ENCODE data around the gene CES2. TPM values are rescaled to one million over a fixed set of nuclear protein-coding genes. Genes with fewer than 3 reads are reported as not detected.

CES2 gene
- total RNA-seq, 1 donor: 42.3 TPM

DNA sequence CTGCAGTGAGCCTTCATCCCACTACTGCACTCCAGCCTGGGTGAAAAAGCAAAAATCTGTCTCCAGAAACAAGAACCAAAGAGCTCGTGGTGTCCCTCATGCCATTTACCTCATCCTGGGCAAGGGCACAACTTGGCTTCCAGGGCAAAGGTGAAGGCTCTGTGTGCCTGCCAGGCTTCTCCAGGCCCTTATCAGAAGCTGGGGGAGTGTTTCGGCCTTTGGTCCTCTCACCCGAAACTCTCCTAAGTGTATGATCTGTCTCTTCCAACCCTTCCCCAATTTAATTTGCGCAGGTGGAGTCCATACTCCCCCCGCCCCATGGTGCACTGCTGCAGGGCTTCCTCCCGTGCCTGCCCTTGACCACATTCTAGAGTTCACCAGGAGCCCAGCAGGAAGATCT lies 1.1 kb downstream of the CES2 start:
- H4K20me1 ChIP-seq (ENCODE audit: insufficient read depth, low read length): peaks cover 43% of the 10 kb centered on the region
- peak overlapping the region; percentile 82 for H3K4me2 ChIP-seq (ENCODE audit: insufficient read depth, low read length)
- H3K27ac ChIP-seq (ENCODE audit: low read depth, low read length): no peak overlapping the region
- H3K27me3 ChIP-seq (ENCODE audit: insufficient read depth, low read length): no peaks in the 10 kb centered on the region
- no peaks in the 10 kb centered on the region for H3K9me3 ChIP-seq (ENCODE audit: low read depth, low read length)
- peak; percentile 41 for DNase-seq (ENCODE audit: insufficient read length, low spot score, missing footprints)
- H2AFZ ChIP-seq (ENCODE audit: low read length): no peak overlapping the region
- peaks cover 18% of the 10 kb centered on the region for H3K4me1 ChIP-seq (ENCODE audit: insufficient read depth, low read length)
- peaks cover 61% of the 10 kb centered on the region for H3K79me2 ChIP-seq (ENCODE audit: insufficient read depth, low read length)
- TF ChIP-seq, protein P1, sequence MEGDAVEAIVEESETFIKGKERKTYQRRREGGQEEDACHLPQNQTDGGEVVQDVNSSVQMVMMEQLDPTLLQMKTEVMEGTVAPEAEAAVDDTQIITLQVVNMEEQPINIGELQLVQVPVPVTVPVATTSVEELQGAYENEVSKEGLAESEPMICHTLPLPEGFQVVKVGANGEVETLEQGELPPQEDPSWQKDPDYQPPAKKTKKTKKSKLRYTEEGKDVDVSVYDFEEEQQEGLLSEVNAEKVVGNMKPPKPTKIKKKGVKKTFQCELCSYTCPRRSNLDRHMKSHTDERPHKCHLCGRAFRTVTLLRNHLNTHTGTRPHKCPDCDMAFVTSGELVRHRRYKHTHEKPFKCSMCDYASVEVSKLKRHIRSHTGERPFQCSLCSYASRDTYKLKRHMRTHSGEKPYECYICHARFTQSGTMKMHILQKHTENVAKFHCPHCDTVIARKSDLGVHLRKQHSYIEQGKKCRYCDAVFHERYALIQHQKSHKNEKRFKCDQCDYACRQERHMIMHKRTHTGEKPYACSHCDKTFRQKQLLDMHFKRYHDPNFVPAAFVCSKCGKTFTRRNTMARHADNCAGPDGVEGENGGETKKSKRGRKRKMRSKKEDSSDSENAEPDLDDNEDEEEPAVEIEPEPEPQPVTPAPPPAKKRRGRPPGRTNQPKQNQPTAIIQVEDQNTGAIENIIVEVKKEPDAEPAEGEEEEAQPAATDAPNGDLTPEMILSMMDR (IDR thresholded peaks at IDR 0.05; ENCODE audit: extremely low read depth, low read depth, low read length): no peak
- peak overlapping the region; percentile 90 for H3K4me3 ChIP-seq (ENCODE audit: insufficient read depth, low read length)
- H3K36me3 ChIP-seq (ENCODE audit: insufficient read depth, low read length): peaks cover 31% of the 10 kb centered on the region

- H3K27ac ChIP-seq (ENCODE audit: low read depth, low read length): no peak overlapping the region
- H3K4me3 ChIP-seq (ENCODE audit: insufficient read depth, low read length): no peak overlapping the region
- H3K27me3 ChIP-seq (ENCODE audit: insufficient read depth, low read length): no peaks in the 10 kb centered on the region
- H3K4me1 ChIP-seq (ENCODE audit: insufficient read depth, low read length): peaks cover 18% of the 10 kb centered on the region
- H3K36me3 ChIP-seq (ENCODE audit: insufficient read depth, low read length): peaks cover 36% of the 10 kb centered on the region
- no peak overlapping the region for H3K4me2 ChIP-seq (ENCODE audit: insufficient read depth, low read length)
- TF ChIP-seq, protein P1 (IDR thresholded peaks at IDR 0.05; ENCODE audit: extremely low read depth, low read depth, low read length): no peak
- H3K9me3 ChIP-seq (ENCODE audit: low read depth, low read length): no peaks in the 10 kb centered on the region
- DNase-seq (ENCODE audit: insufficient read length, low spot score, missing footprints): peak; percentile 88
- H2AFZ ChIP-seq (ENCODE audit: low read length): no peak overlapping the region
- H3K79me2 ChIP-seq (ENCODE audit: insufficient read depth, low read length): peaks cover 61% of the 10 kb centered on the region
- peaks cover 43% of the 10 kb centered on the region for H4K20me1 ChIP-seq (ENCODE audit: insufficient read depth, low read length)
These were observed 1.7 kb downstream of the CES2 start for GRCh38 chr16:66936889-66937554.

DNA sequence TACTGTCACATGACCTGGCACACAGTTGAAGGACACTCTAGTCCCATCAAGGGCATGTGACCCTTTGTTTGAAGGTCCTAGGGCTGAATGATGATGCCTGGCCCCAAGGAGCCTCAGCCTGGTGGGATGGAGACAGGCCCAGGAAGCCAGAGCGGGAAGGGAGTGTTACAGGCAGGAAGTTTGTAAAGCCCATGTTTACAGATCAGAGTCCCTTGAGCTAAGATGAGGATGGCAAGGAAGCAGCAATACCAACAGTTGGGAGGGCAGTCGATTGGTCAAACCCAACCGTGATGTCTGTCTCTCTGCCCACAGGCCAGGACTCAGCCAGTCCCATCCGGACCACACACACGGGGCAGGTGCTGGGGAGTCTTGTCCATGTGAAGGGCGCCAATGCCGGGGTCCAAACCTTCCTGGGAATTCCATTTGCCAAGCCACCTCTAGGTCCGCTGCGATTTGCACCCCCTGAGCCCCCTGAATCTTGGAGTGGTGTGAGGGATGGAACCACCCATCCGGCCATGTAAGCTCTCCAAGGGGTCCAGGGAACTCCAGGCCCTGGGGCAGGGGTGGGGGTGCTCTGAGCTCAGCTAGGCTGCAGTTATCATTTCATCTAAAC lies 2.5 kb downstream of the CES2 start:
- Histone ChIP-seq H3K36me3 (ENCODE audit: insufficient read depth, low read length) (peaks cover 40% of the 10 kb centered on the region), H3K27me3 (ENCODE audit: insufficient read depth, low read length) (no peaks in the 10 kb centered on the region), H3K4me3 (ENCODE audit: insufficient read depth, low read length) (no peak overlapping the region), H3K4me2 (ENCODE audit: insufficient read depth, low read length) (no peak overlapping the region), H2AFZ (ENCODE audit: low read length) (no peak overlapping the region), H4K20me1 (ENCODE audit: insufficient read depth, low read length) (peaks cover 38% of the 10 kb centered on the region), H3K27ac (ENCODE audit: low read depth, low read length) (no peak overlapping the region), H3K79me2 (ENCODE audit: insufficient read depth, low read length) (peaks cover 56% of the 10 kb centered on the region), H3K4me1 (ENCODE audit: insufficient read depth, low read length) (peaks cover 18% of the 10 kb centered on the region), H3K9me3 (ENCODE audit: low read depth, low read length) (no peaks in the 10 kb centered on the region)
- TF ChIP-seq, protein P1 (IDR thresholded peaks at IDR 0.05; ENCODE audit: extremely low read depth, low read depth, low read length): no peak
- DNase-seq (ENCODE audit: insufficient read length, low spot score, missing footprints): peak; percentile 81

- H3K36me3 ChIP-seq (ENCODE audit: insufficient read depth, low read length): peaks cover 50% of the 10 kb centered on the region
- DNase-seq (ENCODE audit: insufficient read length, low spot score, missing footprints): peak; percentile 22
- TF ChIP-seq, protein P1 (IDR thresholded peaks at IDR 0.05; ENCODE audit: extremely low read depth, low read depth, low read length): no peak
- peaks cover 13% of the 10 kb centered on the region for H3K4me1 ChIP-seq (ENCODE audit: insufficient read depth, low read length)
- no peak overlapping the region for H3K4me3 ChIP-seq (ENCODE audit: insufficient read depth, low read length)
- H2AFZ ChIP-seq (ENCODE audit: low read length): no peak overlapping the region
- H3K79me2 ChIP-seq (ENCODE audit: insufficient read depth, low read length): peaks cover 44% of the 10 kb centered on the region
- H3K27me3 ChIP-seq (ENCODE audit: insufficient read depth, low read length): no peaks in the 10 kb centered on the region
- no peak overlapping the region for H3K4me2 ChIP-seq (ENCODE audit: insufficient read depth, low read length)
- no peaks in the 10 kb centered on the region for H3K9me3 ChIP-seq (ENCODE audit: low read depth, low read length)
- peaks cover 35% of the 10 kb centered on the region for H4K20me1 ChIP-seq (ENCODE audit: insufficient read depth, low read length)
- no peak overlapping the region for H3K27ac ChIP-seq (ENCODE audit: low read depth, low read length)
These were observed 4.0 kb downstream of the CES2 start for GRCh38 chr16:66939366-66939765.

Measured in osteoblast (primary cell).